Nucleus accumbens (tissue), 56 donors: ENCODE data around the gene HOXA5.

Experiments used
- DNase-seq, 56 donors: peaks; one replicate each; lab custom pipeline; 2025; lab: John Stamatoyannopoulos, UW

The HOXA5 gene

DNA sequence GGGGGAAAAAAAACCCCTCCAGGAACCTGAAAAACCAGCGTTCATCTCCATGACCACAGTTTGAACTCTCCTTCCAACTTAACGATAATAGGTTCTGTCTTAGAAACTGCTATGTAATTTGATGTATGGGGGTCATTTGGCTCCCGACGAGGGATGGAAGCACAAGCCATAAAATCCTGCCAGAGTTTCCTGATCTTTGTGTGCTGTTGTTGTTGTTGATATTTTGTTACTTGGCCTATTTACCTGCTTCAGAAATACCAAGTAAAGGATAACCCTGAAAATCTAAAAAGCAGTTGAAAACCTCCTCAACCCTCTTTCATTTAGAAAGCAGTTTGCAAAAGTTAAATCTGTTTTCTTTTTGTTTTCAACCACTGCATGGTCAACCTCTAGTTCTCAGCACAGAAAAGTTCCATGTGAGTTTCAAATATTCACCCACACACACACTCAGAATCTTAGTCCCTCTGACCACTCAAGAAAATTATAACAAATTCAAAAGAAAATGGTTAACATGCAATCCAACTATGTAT, 31.7 kb downstream of the HOXA5 start:
- no peak for DNase-seq

DNA sequence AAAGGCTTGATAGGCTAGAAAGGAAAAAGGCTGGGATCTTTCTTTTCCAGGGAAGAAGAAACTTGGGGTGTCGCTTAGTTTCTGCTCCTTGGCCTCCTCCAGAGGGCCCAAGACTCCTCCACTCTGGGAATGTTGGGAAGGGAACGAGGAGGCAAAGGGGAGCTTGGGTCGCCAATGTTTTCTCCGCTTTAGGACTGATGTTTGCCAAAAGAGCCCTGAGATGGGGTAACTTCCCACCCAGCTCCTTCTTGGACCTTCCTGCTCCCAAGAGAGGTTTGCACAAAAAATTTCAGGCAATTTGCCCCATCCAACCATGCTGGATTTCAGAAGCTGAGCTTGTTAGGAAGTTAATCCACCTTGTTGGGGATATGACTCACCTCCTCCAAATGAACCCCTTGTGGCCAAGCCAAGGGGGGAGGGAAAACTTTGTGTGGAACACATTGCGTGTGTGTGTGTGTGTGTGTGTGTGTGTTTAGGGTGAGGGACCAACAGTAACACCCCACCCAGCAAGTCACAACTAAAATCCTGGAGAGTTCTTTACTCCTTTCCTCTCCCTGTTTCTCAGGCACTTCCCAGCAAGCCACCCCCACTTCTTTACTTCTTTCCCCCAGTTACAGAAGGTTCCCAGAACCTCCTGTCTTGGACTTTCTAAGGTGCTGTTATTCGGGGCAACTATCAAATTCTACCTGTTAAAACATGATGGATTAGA, 32.3 kb downstream of the HOXA5 start:
- DNase-seq, result no peak

DNA sequence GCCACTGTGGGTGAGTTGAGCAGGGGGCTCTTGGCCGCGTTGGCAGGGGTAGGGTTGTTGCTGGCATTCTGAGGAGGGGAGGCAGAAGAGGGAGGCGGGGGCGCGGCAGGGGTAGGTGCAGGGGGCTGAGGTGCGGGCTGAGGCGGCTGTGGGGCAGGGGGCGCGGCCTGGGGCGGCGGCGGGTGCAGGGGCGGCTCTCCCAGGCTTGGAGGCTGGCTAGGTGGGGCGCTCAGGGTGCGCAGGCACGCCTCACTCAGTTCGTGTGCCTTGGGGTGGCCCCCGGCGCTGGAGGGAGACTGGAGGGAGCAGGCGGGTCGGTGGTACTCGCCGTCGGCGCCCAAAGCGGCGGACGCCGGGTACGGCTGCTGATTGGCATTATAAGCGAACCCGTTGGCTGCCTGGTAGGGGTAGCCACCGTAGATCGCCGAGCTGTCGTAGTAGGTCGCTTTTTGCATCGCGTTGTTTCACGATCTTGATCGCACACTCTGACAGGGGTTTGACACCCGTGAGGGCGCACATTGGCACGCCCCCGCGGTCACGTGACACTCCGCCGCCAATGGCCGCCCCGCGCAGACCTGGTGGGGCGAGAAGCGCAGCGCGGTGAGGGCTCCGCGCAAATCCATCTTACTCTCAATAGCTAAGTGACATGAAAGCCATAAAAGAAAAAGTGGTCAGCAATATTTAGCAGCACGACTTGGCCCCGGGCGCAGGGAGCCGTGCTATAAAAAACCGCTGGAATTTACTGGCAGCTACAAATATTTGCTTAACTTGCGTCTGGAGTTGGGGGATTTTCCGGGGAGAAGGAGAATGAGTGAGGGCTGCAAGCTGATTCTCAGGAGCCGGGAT, 33.1 kb downstream of the HOXA5 start:
- DNase-seq, result no peak

DNA sequence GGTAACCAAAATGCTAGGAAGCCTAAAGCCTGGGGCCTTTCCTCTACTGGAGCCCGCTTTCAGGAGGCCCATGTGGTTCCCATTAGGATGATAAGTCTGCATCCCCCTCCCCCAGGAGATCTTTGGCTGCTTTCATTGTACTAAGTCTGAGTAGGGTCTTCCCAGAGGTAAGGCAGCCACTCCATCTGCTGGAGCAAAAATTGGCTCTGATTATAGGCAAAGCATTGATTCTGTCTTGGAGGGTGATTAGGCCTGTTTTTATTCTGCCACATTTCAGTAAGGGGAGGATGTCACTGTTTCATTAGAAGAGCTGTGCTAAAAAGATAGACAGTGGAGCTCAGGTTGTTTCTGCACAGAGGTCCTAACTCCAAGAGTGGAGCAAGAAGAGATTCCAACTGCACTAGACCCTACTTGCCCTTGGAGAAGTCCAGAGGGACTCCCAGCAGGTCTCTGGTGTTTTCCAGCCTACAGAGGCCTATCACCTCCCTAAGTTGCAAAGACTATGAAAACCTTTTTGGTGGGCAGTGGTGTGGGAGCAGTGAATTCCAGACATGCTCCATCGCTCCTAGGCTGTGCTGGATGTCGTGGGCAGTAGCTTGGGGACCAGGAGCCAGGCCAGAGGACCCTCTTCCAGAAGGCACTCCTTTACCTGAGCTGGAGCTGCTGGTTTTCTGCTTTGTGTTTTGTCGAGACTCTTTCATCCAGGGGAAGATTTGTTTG, 33.9 kb downstream of the HOXA5 start:
- DNase-seq, result no peak

DNA sequence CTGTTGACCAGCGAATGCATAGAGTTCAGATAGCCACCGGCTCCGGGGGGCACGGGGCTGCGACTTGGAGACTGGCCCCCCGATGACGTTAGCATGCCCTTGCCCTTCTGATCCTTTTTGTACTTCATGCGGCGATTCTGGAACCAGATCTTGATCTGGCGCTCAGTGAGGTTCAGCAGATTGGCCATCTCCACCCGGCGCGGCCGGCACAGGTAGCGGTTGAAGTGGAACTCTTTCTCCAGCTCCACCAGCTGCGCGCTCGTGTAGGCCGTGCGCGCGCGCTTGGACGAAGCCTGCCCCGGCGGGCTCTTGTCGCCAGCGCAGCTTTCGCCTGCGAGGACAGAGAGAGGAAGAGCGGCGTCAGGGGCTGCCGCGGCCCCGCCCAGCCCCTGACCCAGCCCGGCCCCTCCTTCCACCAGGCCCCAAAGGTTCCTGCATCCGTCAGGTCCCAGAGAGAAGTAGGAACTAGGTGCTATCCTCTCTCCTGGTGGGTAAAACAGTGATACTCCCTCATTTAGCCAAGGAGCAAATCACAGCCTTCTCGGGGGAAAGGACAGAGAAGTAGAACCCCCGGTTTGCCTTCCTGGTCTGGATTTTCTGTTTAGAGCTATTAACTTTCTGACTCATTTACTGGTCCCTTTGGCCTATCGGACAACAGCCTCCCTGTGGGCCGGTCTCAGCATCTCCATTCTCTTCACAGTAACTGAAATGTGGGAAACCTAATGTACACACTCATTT, 34.9 kb downstream of the HOXA5 start:
- no peak for DNase-seq

DNA sequence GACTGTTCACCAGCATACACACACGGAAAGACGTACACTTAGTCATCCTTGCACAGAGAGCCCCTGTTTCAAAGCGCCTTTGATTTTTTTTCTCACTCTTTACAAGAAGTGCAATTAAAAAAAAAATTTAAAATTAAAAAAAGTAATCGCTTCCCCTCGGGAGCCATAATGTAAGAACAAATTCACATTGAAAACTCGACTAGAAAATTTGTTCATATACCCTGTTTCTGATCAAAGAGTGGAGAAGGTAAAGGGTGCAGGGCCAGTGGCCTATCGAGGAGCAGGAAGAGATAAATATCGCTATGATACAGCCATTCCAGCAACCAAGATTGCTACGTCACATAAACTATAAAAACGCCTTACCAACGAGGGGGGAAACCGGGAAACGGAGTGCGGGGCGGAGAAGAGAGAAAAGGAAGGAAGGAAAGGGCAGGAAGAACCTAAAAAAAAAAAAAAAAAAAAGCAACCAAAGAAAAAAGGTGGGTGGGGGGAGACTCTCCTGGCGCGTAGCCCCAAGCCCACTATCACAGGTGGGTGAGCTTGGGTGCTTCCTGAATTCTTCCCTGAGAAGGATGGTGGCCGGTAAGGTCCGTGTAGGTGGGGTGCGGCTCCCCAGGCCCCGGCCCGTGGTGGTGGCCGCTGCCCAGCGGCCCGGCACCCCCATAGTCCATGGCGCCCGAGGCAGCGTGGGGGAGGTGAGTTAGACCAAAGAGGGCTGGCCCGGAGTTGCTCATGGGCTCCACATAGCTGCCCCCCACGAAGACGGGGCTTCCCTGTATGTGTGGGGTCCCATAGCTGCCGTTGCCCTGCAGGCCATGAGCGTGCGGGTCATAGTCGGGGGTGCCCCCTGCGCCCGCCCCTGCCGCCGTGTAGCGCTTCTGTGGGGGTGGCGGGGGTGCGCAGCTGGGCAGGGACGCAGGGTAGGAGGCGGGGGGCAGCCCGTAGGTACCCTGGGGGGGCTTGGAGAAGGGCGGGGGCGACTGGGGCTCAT, 35.8 kb downstream of the HOXA5 start:
- DNase-seq, result no peak

DNA sequence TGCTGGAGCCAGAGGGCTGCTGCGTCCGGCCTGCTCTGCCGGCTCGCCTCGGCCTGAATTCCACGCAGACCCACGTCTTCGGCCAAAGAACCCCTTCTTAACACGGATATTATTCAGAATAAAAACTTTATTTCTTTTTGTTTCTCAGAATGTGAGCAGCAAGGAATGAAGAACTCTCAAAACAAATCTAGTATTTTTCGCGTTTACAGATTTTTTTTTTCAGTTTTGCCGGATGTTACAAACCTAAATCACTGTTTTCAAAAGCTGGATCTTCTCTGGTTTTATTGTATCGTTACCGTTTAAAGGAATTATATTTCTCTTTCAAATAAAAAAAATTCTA, 36.6 kb downstream of the HOXA5 start:
- no peak for DNase-seq

DNA sequence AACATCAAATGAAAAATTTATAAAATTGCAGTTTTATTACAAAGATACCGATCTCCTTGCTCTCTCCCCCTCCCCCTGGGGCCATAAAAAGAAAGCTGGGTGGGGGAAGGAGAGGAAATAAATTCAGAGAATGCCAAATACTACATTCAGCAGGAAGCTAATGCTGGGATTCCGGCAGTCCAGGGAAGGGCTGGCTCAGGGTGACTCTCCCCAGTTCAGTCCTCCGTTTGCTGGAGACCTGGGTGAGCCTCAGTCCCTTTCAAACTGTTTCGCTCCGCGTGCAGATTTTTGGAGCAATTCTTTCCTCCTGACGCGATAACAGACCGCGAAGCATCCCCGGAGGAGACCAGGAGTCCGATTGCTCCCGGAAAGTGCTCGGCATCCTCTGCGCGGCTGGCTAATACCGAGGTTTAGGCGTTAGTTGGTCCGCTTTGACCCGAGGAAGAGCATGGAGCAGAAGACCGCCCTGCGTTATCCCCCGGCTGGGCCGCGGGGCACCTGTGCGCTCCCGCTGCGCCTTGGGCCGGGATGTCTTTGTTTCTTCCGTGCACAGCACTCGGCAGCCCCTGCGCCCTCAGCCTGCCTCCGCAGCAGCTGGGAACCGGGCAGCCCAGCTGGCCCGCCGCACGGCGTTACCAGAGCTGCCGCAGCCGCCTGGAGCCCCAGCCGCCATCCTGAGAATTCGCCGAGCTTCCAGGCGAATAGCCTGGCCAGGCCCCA, 37.1 kb downstream of the HOXA5 start:
- DNase-seq, result no peak

DNA sequence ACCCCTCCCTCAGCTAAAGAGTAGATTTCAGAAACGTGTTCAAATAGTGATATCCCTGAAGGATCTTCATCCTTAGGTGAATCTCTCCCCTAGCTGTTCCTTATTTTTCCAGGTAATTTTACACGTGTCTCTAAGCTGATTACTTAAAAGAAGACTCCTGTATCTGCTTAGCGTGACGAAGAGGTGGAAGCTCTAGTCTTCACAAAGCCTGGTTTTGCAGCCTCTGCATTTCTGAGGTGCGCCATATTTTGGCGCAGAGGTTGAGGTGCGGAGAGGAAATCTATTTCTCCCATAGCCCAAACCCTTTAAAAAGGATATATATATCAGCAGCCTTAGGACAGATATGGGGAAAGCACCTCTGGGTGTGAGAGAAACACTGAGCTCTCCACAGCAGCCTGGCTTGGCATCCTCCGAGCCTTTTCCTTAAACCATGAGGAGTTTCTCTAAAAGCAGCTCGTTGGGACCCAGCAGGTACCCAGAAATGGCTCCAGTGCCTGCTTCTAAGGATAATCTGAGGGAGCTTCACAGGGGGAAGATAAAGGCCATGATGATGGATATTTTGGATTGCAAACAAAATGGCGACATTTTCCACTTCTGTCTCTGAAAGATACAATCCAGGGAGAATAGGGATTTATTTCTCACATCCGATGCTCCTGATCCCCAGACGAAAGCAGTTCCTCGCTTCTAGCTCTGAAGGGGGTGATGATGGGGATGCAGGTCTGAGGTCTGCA, 38.0 kb downstream of the HOXA5 start:
- no peak for DNase-seq

DNA sequence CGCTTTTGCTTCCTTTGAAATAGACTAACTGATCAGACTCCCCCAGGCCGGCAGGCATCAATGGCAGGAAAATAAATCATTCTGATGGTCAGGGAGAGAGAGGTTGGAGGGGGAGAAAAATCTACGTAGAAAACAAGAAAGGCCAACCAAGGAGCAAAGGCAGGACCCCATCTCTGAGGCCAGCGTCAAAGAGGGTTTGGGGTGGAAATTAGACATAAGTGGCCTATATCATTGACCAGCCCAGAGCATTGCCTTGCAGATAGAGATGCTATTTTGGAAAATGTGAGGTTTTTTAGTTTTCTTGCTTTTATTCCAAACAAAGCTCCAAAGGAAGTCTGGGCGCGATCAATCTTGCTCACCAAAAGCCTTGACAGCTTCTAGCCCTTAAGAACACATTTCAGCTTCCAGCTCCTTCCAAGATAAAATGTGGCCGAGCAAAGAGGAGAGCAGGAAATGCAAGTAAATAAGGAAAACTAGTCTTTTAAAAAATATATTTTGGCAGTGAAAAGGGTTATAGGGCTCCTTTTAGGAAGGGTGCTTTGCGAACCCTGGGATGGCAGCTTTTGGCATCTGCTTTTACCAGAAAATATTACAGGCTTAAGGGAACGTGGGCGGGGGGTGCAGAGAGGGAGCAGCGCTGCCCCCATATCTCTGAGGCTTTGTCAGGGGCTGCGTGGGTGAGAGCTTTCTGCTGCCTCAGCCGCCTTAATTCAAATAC, 39.0 kb downstream of the HOXA5 start:
- no peak for DNase-seq

DNA sequence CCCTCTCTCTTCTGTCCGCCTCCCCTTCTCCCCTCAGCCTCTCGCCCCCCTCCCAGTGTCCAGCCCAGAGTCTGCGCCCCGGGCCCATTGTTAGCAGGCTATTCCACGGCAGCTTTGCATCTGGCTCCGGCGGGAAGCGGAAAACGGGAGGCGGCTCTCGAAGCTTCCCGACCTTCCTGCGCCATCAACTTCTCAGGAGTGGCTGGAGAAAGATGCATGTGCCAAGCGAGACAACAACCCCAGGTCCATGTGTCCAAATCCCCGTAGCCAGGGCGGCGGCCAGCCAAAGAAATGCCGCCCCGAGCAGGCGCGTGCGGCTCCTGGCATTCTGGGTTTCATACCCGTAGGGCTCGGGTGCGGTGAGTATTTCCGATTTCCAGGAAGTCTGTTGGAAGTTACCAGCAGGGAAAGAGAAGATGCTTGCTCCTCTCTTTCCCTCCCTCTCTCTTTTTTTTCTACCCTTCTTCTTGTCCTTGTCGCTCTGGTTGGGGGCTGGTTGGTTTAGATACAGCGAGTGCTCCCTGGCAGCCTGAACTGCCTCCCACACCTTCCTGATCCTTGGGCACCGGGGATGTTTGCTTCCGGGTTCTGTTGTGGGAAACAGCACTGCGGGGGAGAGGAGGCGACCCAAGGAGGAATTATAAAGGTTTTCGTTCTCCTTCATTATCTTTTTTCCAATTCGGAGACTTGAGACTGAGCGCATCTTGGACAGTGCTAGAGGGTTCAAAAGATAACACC, 39.8 kb downstream of the HOXA5 start:
- DNase-seq, result no peak

DNA sequence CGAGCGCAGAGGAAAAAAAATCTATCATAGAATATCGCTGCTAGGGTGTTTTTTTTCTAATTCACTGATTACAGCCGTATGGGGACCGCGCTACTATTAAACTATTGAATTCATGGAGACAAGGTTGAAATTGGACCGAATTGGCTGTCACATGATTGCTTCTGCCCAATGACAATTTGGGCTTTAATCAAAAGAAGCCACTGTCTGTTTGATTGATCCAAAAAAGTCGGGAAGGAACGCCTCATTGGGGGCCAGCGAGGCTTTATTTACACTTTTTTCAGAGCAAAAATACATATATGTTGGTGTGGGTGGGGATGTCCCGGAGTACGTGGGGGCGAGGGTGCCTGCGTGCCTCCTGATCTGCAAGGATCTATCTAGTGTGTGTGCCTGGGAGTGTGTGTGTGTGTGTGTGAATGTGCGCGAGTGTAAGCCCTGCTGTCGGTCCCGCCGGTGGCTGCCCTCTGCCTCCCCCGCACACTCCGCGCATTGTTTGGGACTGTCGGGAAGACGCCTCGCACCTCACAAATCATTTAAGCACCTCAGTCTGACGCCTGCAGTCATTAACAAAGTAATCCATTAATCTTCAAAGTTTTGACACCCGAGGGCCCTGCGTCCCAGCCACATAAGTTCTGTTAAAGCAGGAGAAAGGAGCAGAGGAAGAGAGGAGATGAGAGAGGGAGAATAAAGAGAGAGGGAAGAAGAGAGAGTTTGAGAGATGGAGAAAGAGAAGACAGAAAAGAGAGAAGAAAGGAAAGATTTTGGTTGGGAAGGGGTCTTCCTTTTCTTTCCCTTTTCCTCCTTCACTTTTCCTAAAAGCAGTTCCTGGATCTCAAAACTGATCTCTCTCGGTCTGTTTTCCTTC, 40.7 kb downstream of the HOXA5 start, which contains the start of gene HOXA2:
Gene HOXA2 (minus strand): TSS at position 103 of the 862 bp plus-strand sequence. CDS start 183 bp downstream, outside the sequence.
- DNase-seq, result no peak

DNA sequence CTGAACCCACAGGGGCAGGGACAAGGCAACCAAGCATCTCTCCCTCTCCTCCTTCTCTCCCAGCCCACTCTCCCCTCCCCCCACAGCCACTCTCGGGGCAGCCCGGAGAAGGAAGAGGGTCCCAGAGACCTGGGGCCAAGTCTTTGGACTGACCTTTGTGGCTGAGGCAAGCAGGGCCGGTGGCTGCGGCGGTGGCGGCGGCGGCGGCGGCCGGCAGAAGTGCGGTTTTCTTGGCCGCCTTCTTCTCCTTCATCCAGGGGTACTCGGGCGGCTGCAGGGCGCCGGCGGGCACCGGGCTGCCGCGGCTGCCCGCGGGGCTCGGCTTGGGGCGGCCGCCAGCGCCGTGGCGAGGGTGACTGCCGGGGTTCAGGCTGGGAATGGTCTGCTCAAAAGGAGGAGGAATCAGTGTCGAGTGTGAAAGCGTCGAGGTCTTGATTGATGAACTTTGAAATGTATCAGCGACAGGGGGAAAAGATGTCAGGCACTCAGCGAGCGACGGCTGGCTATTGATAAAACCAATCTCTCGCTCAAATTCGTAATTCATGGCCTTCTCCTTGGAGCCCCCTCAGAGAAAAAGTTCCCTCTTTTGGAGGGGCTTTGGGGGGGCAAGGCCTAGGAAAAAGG, 41.4 kb downstream of the HOXA5 start:
- no peak for DNase-seq

DNA sequence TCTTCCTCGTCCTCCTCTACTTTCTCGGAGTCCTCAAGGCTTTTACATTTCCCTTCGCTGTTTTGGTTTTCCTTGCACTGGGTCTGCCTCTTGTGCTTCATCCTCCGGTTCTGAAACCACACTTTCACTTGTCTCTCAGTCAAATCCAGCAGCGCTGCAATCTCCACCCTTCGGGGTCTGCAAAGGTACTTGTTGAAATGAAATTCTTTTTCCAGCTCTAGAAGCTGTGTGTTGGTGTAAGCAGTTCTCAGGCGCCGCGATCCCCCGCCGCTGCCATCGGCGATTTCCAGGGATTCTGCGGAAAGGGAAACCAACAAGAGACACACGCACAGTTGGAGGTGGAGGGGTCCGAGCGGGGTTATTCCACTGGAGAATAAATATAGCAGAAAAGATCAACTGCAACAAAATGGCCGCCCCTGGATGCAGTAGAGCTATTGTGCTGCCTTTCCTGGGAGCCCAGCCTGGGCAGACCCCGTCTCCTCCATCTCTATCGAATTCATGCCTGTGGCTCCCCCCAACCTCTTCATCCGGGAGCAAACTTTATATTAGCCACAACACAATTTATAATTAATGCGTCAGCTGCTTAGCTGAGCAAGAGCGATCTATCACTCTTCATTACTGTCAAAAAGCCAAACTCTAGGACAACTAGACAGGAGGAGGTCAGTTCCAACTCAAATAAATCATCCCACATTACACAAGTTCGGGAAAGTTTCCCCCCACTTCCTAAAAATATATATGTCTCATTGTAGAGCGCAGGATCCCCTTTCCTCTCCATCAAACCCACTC, 42.1 kb downstream of the HOXA5 start:
- no peak for DNase-seq
